Smooth muscle cell (in vitro differentiated cells): ENCODE measurements around the gene PRR35. TPM values are rescaled to one million over a fixed set of nuclear protein-coding genes. Genes with fewer than 3 reads are reported as not detected.

ENCODE experiments used
- DNase-seq: peaks from one replicate; lab custom pipeline; 2025; ENCODE audit not compliant: unreplicated experiment; lab: John Stamatoyannopoulos, UW
- H2AFZ ChIP-seq: fragments of 200-600 bp; sonication (generic); 2 replicates; pipeline ENCODE4 v1.6.0; 2016; ENCODE audit warnings: antibody characterized with exemption, low read depth, mild to moderate bottlenecking
- H3F3A ChIP-seq: fragments of 200-600 bp; sonication (generic); 2 replicates; pipeline ENCODE4 v1.6.0; 2017; ENCODE audit warnings: antibody characterized with exemption, low read depth
- H3K27ac ChIP-seq: fragments of 200-600 bp; sonication (generic); 2 replicates; pipeline ENCODE4 v1.5.1; 2016; ENCODE audit warnings: low read depth, mild to moderate bottlenecking
- H3K27me3 ChIP-seq: fragments of 200-600 bp; sonication (generic); 2 replicates; pipeline ENCODE4 v1.6.1; 2016; ENCODE audit warnings: low read depth, mild to moderate bottlenecking
- H3K36me3 ChIP-seq: fragments of 200-600 bp; sonication (generic); 2 replicates; pipeline ENCODE4 v1.5.1; 2016; ENCODE audit warnings: low read depth
- H3K4me1 ChIP-seq: fragments of 200-600 bp; sonication (generic); 2 replicates; pipeline ENCODE4 v1.5.1; 2016; ENCODE audit warnings: low read depth
- H3K4me2 ChIP-seq: fragments of 200-600 bp; sonication (generic); 2 replicates; pipeline ENCODE4 v1.6.0; 2016; ENCODE audit warnings: mild to moderate bottlenecking
- H3K4me3 ChIP-seq: fragments of 200-600 bp; sonication (generic); 2 replicates; pipeline ENCODE4 v1.5.1; 2016; ENCODE audit warnings: mild to moderate bottlenecking
- H3K79me2 ChIP-seq: fragments of 200-600 bp; sonication (generic); 2 replicates; pipeline ENCODE4 v1.6.0; 2016; ENCODE audit warnings: low read depth, mild to moderate bottlenecking
- H3K9ac ChIP-seq: fragments of 200-600 bp; sonication (generic); 2 replicates; pipeline ENCODE4 v1.6.0; 2016; ENCODE audit warnings: low read depth
- H3K9me3 ChIP-seq: fragments of 200-600 bp; sonication (generic); replicated peaks from 2 replicates; pipeline ENCODE4 v1.5.1; 2016; ENCODE audit warnings: low read depth
- H4K20me1 ChIP-seq: fragments of 200-600 bp; sonication (generic); 2 replicates; pipeline ENCODE4 v1.6.0; 2016; ENCODE audit warnings: low read depth
- WGBS: methylation state at CpG from one replicate; pipeline ENCODE4 v1.1.7; 2016; ENCODE audit warnings: low lambda C conversion rate; 5-methylcytosine and 5-hydroxymethylcytosine counted together
- polyA plus RNA-seq: library from polyadenylated mRNA; unstranded; fragments of >200 nt; fragmentation: Nextera tagmentation; extraction: Ambion mirVana; gene quantifications from 2 replicates; pipeline ENCODE4 v1.2.1, GENCODE V29; 2016
- total RNA-seq: library from RNA; depleted of rRNA; stranded (reverse); fragments of >200 nt; gene quantifications from 2 replicates; pipeline ENCODE4 v1.2.3, GENCODE V29; 2014
- TF ChIP-seq, protein P1 (sequence below): fragments of 200-600 bp; sonication (generic); IDR thresholded peaks from 2 replicates; pipeline ENCODE4 v1.5.1; 2017; ENCODE audit warnings: borderline replicate concordance, mild to moderate bottlenecking, antibody characterized with exemption; ENCODE audit not compliant: insufficient read depth, poor library complexity, severe bottlenecking

The PRR35 gene
- total and polyA plus RNA-seq, 2 experiments from 2014 or later, result not detected

DNA sequence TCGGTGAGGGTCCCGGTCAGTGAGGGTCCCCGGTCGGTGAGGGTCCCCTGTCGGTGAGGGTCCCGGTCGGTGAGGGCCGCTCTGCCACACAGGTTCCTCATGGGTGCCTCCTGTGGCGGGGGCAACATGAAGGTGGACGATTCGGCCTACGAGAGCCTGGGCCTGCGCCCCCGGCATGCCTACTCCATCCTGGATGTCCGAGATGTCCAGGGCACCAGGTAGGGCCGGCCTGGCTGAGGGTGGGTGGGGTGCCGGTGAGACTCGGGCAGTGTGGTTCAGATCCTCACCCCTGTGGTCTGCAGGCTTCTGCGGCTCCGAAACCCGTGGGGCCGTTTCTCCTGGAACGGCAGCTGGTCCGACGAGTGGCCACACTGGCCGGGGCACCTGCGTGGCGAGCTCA is 9.0 kb upstream of the PRR35 start:
- 97% methylated on average over 18 of the region's 28 CpGs for WGBS
- Histone ChIP-seq H3F3A (no peaks in the 10 kb centered on the region), H3K27me3 (no peaks in the 10 kb centered on the region), H3K9ac (no peak overlapping the region), H3K4me3 (no peak overlapping the region), H3K27ac (no peak overlapping the region), H3K4me2 (no peak overlapping the region), H2AFZ (no peak overlapping the region), H3K9me3 (no peaks in the 10 kb centered on the region), H3K79me2 (no peaks in the 10 kb centered on the region), H3K36me3 (no peaks in the 10 kb centered on the region), H3K4me1 (no peaks in the 10 kb centered on the region), H4K20me1 (peaks cover 17% of the 10 kb centered on the region)
- no peak for DNase-seq
- TF ChIP-seq, protein P1, sequence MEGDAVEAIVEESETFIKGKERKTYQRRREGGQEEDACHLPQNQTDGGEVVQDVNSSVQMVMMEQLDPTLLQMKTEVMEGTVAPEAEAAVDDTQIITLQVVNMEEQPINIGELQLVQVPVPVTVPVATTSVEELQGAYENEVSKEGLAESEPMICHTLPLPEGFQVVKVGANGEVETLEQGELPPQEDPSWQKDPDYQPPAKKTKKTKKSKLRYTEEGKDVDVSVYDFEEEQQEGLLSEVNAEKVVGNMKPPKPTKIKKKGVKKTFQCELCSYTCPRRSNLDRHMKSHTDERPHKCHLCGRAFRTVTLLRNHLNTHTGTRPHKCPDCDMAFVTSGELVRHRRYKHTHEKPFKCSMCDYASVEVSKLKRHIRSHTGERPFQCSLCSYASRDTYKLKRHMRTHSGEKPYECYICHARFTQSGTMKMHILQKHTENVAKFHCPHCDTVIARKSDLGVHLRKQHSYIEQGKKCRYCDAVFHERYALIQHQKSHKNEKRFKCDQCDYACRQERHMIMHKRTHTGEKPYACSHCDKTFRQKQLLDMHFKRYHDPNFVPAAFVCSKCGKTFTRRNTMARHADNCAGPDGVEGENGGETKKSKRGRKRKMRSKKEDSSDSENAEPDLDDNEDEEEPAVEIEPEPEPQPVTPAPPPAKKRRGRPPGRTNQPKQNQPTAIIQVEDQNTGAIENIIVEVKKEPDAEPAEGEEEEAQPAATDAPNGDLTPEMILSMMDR, result no peak

DNA sequence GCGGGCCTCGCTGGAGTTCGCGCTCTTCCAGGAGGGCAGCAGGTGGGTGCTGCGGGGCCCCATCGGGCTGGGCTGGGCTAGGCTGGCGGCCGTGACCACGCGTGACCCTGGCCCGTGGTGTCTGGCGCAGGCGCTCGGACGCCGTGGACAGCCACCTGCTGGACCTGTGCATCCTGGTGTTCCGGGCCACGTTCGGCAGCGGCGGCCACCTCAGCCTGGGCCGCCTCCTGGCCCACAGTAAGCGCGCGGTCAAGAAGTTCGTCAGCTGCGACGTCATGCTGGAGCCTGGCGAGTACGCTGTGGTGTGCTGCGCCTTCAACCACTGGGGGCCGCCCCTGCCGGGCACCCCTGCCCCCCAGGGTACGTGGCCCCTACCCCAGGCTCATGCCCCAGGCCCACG is 8.0 kb upstream of the PRR35 start:
- Histone ChIP-seq H3K27ac (no peak overlapping the region), H3K4me3 (no peak overlapping the region), H3K4me1 (no peaks in the 10 kb centered on the region), H3K4me2 (no peak overlapping the region), H4K20me1 (peaks cover 8% of the 10 kb centered on the region), H2AFZ (no peak overlapping the region), H3F3A (no peaks in the 10 kb centered on the region), H3K27me3 (no peaks in the 10 kb centered on the region), H3K9me3 (no peaks in the 10 kb centered on the region), H3K9ac (no peak overlapping the region), H3K79me2 (no peaks in the 10 kb centered on the region), H3K36me3 (no peaks in the 10 kb centered on the region)
- DNase-seq, result no peak
- TF ChIP-seq, protein P1, result no peak
- 99% methylated on average over 35 of the region's 35 CpGs for WGBS

DNA sequence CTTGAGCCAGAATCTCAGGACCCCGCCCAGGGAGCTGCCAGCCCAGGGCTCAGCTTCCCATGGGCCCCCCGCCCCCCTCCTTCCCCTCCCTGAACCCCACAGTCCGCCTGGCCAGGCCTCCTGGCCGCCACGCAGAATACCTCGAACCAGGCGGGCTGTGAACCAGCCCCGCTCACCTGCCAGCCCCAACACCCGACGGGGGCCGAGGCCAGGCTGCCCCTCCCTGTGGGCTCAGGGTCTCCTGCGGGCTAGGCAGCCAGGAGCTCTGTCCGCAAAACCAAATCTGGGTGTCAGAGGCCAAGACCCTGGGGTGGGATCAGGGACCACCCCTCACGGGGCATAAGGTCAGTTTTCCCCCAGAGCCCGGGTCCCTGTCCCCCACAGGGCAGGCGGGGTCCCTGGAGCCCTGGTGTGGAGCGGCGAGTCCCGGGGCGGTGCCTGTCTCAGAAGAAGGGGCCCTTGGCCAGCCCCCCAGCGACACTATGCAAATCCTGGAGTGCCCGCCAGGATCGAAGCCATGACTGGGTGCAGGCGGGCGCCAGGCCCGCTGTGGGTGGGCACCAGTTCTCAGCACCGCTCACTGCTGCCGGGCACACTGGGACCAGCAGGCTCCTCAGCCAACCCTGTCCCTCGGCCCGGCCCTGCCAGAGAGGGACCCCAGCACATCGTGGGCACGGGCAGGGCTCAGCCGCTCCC is 6.4 kb upstream of the PRR35 start:
- H3K9ac ChIP-seq, result no peak overlapping the region
- peaks cover 10% of the 10 kb centered on the region for H3K27me3 ChIP-seq
- no peaks in the 10 kb centered on the region for H3K79me2 ChIP-seq
- TF ChIP-seq, protein P1, result no peak
- H3K36me3 ChIP-seq, result no peaks in the 10 kb centered on the region
- H3K27ac ChIP-seq, result no peak overlapping the region
- DNase-seq, result no peak
- H3K4me3 ChIP-seq, result no peak overlapping the region
- H3K9me3 ChIP-seq, result no peaks in the 10 kb centered on the region
- H3K4me2 ChIP-seq, result no peak overlapping the region
- no peak overlapping the region for H2AFZ ChIP-seq
- no peaks in the 10 kb centered on the region for H4K20me1 ChIP-seq
- no peaks in the 10 kb centered on the region for H3K4me1 ChIP-seq
- H3F3A ChIP-seq, result no peaks in the 10 kb centered on the region
- 99% methylated on average over 28 of the region's 33 CpGs for WGBS

DNA sequence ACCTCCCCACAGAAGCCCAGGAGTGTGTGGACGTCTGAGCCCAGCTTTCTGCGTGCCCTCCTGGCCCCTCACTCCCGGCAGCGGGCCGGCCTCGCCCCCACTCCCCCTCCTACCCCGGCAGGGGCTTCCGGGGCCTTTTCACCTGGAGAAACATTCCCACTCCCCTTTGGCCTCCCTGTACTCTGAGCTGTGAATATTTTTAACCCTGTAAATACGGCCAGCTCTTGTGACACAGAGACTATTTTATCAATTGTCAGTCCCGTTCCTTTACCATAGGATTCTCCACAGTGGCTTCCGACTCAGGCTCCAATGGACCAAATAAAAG is 5.9 kb upstream of the PRR35 start:
- H3K27ac ChIP-seq, result no peak overlapping the region
- H3F3A ChIP-seq, result no peaks in the 10 kb centered on the region
- no peaks in the 10 kb centered on the region for H3K4me1 ChIP-seq
- H3K79me2 ChIP-seq, result no peaks in the 10 kb centered on the region
- H3K9ac ChIP-seq, result no peak overlapping the region
- H3K4me3 ChIP-seq, result no peak overlapping the region
- peaks cover 16% of the 10 kb centered on the region for H3K27me3 ChIP-seq
- no peaks in the 10 kb centered on the region for H3K36me3 ChIP-seq
- no peak overlapping the region for H3K4me2 ChIP-seq
- TF ChIP-seq, protein P1, result no peak
- DNase-seq, result no peak
- 93% methylated on average over 10 of the region's 11 CpGs for WGBS
- no peaks in the 10 kb centered on the region for H4K20me1 ChIP-seq
- H3K9me3 ChIP-seq, result no peaks in the 10 kb centered on the region
- H2AFZ ChIP-seq, result no peak overlapping the region
